Measurements from ENCODE around the gene SAV1.

GRCh38 chr14:50717811-50718210 lies 49.7 kb upstream of the SAV1 start:
- TF ChIP-seq, protein P1, sequence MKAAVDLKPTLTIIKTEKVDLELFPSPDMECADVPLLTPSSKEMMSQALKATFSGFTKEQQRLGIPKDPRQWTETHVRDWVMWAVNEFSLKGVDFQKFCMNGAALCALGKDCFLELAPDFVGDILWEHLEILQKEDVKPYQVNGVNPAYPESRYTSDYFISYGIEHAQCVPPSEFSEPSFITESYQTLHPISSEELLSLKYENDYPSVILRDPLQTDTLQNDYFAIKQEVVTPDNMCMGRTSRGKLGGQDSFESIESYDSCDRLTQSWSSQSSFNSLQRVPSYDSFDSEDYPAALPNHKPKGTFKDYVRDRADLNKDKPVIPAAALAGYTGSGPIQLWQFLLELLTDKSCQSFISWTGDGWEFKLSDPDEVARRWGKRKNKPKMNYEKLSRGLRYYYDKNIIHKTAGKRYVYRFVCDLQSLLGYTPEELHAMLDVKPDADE (IDR thresholded peaks at IDR 0.05), result no peak
- TF ChIP-seq CREB1 (CRISPR knock-in tag; IDR thresholded peaks at IDR 0.05; ENCODE audit: low read depth) (no peak), CTCF (conservative IDR thresholded peaks at IDR 0.05; ENCODE audit: low read depth in 2 of 2) (no peak), EZH2phosphoT487 (IDR thresholded peaks at IDR 0.05; ENCODE audit: unreplicated experiment) (no peak), POLR2AphosphoS5 (IDR thresholded peaks at IDR 0.05; ENCODE audit: low read depth) (no peak), STAT1 (IDR thresholded peaks at IDR 0.05; ENCODE audit: unreplicated experiment) (no peak), ZNF114 (CRISPR knock-in tag; IDR thresholded peaks at IDR 0.05) (no peak), EZH2 (IDR thresholded peaks at IDR 0.05; ENCODE audit: low read depth, unreplicated experiment) (no peak), JUNB (IDR thresholded peaks at IDR 0.05; ENCODE audit: unreplicated experiment) (no peak), ZNF331 (CRISPR knock-in tag; IDR thresholded peaks at IDR 0.05; ENCODE audit: low read depth) (no peak), NANOG (IDR thresholded peaks at IDR 0.05; ENCODE audit: borderline replicate concordance) (no peak)
- TF ChIP-seq, protein P2, sequence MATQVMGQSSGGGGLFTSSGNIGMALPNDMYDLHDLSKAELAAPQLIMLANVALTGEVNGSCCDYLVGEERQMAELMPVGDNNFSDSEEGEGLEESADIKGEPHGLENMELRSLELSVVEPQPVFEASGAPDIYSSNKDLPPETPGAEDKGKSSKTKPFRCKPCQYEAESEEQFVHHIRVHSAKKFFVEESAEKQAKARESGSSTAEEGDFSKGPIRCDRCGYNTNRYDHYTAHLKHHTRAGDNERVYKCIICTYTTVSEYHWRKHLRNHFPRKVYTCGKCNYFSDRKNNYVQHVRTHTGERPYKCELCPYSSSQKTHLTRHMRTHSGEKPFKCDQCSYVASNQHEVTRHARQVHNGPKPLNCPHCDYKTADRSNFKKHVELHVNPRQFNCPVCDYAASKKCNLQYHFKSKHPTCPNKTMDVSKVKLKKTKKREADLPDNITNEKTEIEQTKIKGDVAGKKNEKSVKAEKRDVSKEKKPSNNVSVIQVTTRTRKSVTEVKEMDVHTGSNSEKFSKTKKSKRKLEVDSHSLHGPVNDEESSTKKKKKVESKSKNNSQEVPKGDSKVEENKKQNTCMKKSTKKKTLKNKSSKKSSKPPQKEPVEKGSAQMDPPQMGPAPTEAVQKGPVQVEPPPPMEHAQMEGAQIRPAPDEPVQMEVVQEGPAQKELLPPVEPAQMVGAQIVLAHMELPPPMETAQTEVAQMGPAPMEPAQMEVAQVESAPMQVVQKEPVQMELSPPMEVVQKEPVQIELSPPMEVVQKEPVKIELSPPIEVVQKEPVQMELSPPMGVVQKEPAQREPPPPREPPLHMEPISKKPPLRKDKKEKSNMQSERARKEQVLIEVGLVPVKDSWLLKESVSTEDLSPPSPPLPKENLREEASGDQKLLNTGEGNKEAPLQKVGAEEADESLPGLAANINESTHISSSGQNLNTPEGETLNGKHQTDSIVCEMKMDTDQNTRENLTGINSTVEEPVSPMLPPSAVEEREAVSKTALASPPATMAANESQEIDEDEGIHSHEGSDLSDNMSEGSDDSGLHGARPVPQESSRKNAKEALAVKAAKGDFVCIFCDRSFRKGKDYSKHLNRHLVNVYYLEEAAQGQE (IDR thresholded peaks at IDR 0.05; ENCODE audit: unreplicated experiment), result no peak
- TF ChIP-seq, protein P3, sequence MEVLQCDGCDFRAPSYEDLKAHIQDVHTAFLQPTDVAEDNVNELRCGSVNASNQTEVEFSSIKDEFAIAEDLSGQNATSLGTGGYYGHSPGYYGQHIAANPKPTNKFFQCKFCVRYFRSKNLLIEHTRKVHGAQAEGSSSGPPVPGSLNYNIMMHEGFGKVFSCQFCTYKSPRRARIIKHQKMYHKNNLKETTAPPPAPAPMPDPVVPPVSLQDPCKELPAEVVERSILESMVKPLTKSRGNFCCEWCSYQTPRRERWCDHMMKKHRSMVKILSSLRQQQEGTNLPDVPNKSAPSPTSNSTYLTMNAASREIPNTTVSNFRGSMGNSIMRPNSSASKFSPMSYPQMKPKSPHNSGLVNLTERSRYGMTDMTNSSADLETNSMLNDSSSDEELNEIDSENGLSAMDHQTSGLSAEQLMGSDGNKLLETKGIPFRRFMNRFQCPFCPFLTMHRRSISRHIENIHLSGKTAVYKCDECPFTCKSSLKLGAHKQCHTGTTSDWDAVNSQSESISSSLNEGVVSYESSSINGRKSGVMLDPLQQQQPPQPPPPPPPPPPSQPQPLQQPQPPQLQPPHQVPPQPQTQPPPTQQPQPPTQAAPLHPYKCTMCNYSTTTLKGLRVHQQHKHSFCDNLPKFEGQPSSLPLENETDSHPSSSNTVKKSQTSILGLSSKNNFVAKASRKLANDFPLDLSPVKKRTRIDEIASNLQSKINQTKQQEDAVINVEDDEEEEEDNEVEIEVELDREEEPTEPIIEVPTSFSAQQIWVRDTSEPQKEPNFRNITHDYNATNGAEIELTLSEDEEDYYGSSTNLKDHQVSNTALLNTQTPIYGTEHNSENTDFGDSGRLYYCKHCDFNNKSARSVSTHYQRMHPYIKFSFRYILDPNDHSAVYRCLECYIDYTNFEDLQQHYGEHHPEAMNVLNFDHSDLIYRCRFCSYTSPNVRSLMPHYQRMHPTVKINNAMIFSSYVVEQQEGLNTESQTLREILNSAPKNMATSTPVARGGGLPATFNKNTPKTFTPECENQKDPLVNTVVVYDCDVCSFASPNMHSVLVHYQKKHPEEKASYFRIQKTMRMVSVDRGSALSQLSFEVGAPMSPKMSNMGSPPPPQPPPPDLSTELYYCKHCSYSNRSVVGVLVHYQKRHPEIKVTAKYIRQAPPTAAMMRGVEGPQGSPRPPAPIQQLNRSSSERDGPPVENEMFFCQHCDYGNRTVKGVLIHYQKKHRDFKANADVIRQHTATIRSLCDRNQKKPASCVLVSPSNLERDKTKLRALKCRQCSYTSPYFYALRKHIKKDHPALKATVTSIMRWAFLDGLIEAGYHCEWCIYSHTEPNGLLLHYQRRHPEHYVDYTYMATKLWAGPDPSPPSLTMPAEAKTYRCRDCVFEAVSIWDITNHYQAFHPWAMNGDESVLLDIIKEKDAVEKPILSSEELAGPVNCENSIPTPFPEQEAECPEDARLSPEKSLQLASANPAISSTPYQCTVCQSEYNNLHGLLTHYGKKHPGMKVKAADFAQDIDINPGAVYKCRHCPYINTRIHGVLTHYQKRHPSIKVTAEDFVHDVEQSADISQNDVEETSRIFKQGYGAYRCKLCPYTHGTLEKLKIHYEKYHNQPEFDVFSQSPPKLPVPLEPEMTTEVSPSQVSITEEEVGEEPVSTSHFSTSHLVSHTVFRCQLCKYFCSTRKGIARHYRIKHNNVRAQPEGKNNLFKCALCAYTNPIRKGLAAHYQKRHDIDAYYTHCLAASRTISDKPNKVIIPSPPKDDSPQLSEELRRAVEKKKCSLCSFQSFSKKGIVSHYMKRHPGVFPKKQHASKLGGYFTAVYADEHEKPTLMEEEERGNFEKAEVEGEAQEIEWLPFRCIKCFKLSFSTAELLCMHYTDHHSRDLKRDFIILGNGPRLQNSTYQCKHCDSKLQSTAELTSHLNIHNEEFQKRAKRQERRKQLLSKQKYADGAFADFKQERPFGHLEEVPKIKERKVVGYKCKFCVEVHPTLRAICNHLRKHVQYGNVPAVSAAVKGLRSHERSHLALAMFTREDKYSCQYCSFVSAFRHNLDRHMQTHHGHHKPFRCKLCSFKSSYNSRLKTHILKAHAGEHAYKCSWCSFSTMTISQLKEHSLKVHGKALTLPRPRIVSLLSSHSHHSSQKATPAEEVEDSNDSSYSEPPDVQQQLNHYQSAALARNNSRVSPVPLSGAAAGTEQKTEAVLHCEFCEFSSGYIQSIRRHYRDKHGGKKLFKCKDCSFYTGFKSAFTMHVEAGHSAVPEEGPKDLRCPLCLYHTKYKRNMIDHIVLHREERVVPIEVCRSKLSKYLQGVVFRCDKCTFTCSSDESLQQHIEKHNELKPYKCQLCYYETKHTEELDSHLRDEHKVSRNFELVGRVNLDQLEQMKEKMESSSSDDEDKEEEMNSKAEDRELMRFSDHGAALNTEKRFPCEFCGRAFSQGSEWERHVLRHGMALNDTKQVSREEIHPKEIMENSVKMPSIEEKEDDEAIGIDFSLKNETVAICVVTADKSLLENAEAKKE (CRISPR knock-in tag; IDR thresholded peaks at IDR 0.05), result no peak

All from GM23338 (cell line).